GM21526 (cell line): ENCODE results near the gene MRPS22.

Source experiments
- ATAC-seq: cut with Tn5 transposase; IDR thresholded peaks from one replicate; pipeline ENCODE4 v1.9.1; 2021; ENCODE audit warnings: moderate library complexity; ENCODE audit not compliant: unreplicated experiment, low FRiP score

The MRPS22 gene

GRCh38 chr3:139343895-139344856, at the start of gene MRPS22:
Gene MRPS22, plus strand, starts transcription at chr3:139344020. Its CDS starts 7 bp downstream, at chr3:139344027.
- ATAC-seq, result peak; percentile 96

- ATAC-seq, result no peak
Observed at GRCh38 chr3:139295040-139295439, 48.8 kb upstream of the MRPS22 start.

DNA sequence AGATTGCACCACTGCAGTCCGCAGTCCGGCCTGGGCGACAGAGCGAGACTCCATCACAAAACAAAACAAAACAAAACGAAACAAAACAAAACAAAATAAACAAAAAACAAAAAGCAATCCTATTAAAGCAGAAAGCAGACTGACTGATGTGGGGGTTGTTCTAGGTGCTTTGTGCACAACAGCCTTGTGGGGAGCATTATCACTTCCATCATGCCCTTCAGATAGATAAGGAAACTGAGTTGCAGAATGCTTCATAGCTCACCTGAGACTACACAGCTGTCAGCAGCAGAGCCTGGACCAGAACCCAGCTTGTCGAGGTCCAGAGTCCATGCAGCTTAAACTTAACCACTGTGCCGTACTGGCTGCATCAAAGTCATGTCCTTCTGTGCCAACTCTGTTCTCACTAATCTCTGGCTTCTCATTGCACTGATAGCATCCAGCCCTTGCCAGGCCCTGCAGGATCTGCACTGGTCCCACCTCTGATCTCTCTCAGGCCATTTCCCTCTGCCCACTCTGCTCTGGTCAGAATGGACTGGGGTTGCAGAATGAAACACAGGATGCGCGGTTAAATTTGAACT, 47.6 kb upstream of the MRPS22 start:
- no peak for ATAC-seq

GRCh38 chr3:139297588-139298311, 46.1 kb upstream of the MRPS22 start:
- ATAC-seq, result no peak

- ATAC-seq, result no peak
Observed at GRCh38 chr3:139299261-139300132, 44.3 kb upstream of the MRPS22 start.

GRCh38 chr3:139300416-139300815, 43.4 kb upstream of the MRPS22 start:
- ATAC-seq, result no peak

DNA sequence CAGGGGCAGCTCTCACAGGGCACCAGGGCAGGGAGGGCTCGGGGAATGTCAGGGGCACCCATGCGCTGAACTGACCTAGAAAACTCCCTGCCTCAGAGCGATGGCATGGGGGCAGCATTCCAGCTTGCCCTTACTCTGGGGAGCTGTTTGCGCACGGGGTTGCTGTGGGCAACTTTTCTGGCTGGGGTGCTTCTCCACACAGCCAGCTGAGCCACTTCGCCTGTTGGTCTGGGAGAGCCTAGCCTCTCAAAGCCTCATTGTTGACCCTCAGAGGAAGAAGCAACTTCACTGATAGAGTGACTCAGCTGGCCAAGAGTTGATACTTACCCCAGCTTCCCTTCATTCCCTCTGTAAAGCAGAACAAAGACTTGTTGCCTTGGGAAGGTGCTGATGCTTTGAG, 42.6 kb upstream of the MRPS22 start:
- ATAC-seq, result no peak

GRCh38 chr3:139301654-139302053, 42.2 kb upstream of the MRPS22 start:
- no peak for ATAC-seq

- ATAC-seq, result no peak
Observed at GRCh38 chr3:139302084-139302800, 41.6 kb upstream of the MRPS22 start.

- ATAC-seq, result no peak
Observed at GRCh38 chr3:139302801-139303113, 41.1 kb upstream of the MRPS22 start.

GRCh38 chr3:139303216-139303615, 40.6 kb upstream of the MRPS22 start:
- no peak for ATAC-seq

- ATAC-seq, result no peak
Observed at GRCh38 chr3:139304383-139304782, 39.4 kb upstream of the MRPS22 start.

GRCh38 chr3:139306078-139306477, 37.7 kb upstream of the MRPS22 start:
- no peak for ATAC-seq

- no peak for ATAC-seq
Observed at GRCh38 chr3:139307072-139307491, 36.7 kb upstream of the MRPS22 start.

- no peak for ATAC-seq
Observed at GRCh38 chr3:139307601-139308555, 35.9 kb upstream of the MRPS22 start.

DNA sequence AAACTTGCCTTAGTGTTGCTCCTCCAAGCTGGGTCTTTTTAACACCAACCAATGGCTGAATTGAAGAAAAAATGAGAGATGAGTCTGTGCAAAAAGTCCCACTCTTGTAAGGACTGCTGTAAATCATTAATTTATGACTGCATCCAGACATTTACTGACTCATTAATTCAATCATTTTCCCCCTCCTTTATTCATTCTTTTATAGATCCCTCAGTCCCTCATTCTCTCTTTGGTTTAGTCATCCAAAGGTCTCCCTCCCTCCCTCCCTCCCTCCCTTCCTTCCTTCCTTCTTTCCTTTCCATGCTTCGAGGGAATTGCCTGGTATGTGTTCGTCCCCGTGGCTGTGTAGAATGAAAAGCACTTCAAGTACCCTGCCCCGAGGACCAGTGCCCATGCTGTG, 35.3 kb upstream of the MRPS22 start:
- no peak for ATAC-seq

DNA sequence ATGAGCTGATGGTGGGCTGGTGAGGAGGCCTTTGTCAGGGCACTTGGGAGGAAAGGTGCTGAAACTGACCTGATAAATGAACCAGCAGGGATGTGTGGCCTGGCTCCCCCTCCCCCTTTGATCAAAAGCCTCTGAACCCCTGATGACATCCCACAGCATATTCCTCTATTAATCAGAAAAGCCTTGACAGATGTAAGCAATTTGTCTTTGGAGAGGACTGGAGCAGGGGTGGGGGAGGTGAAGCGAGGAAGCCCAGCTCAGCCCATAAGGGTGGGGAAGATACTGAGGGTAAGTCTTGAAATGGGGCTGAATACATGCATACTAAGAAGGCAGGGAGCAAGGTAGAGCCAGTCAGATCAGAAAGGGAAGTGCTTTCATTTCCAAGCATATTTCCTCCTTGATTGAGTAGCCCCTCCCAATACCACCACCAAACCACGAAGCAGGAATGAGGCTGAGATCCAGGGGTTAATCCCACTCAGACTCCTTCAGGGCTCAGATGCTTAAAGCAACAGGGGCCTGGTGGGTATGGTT, 34.7 kb upstream of the MRPS22 start:
- no peak for ATAC-seq

- no peak for ATAC-seq
Observed at GRCh38 chr3:139309880-139310279, 33.9 kb upstream of the MRPS22 start.
